Panc1 (cell line): Measurements from ENCODE around the gene MSMP. TPM values are rescaled to one million over a fixed set of nuclear protein-coding genes. Genes with fewer than 3 reads are reported as not detected.

Experiments used
- ATAC-seq: fragments of 200-7000 bp; cut with Tn5 transposase; 2 replicates; pipeline ENCODE4 v1.9.1; 2020; ENCODE audit warnings: mild to moderate bottlenecking, moderate library complexity
- BruUV-seq: library from RNA; stranded (reverse); fragments of 400-500 nt; replicated peaks from 2 replicates; lab custom pipeline; 2021; lab: Mats Ljungman, UMichigan
- CTCF ChIA-PET: fragments of 300-600 bp; sonication (Branson Sonifier 250); formaldehyde crosslinking; loops from one replicate; lab custom pipeline; 2022; ENCODE audit warnings: antibody characterized with exemption; lab: Charles Lee
- POLR2A ChIA-PET: fragments of 300-600 bp; sonication (Branson Sonifier 250); formaldehyde crosslinking; loops from one replicate; lab custom pipeline; 2022; ENCODE audit warnings: antibody characterized with exemption; lab: Charles Lee
- DNase-seq: peaks from one replicate; pipeline ENCODE4 v3.0.0-alpha.2; 2010; ENCODE audit warnings: low read depth, low spot score
- H3K27ac ChIP-seq: 2 replicates; pipeline ENCODE4 v1.5.1; 2011; ENCODE audit warnings: mild to moderate bottlenecking, low read length, inconsistent platforms
- H3K27me3 ChIP-seq: fragments of 200-500 bp; sonication (Bioruptor generic); 2 replicates; pipeline ENCODE4 v1.6.0; 2014; ENCODE audit warnings: low read length, inconsistent platforms; ENCODE audit not compliant: control insufficient read depth, insufficient read depth
- H3K36me3 ChIP-seq: fragments of 200-500 bp; sonication (Bioruptor generic); 2 replicates; pipeline ENCODE4 v1.5.1; 2014; ENCODE audit warnings: inconsistent platforms, mild to moderate bottlenecking, low read length, moderate library complexity; ENCODE audit not compliant: control insufficient read depth, insufficient read depth
- H3K4me1 ChIP-seq: 2 replicates; pipeline ENCODE4 v1.5.1; 2011; ENCODE audit warnings: inconsistent platforms, mild to moderate bottlenecking, low read length, moderate library complexity; ENCODE audit not compliant: control insufficient read depth, insufficient read depth
- H3K4me3 ChIP-seq, 2 experiments: 2 replicates each; pipeline ENCODE4 v1.5.1; 2011 to 2012; ENCODE audit warnings: low read depth in 2 of 2, low read length in 2 of 2, mild to moderate bottlenecking in 2 of 2, inconsistent platforms in 1 of 2, moderate library complexity in 1 of 2
- H3K9me3 ChIP-seq: fragments of 200-500 bp; sonication (Bioruptor generic); 2 replicates; pipeline ENCODE4 v1.5.1; 2014; ENCODE audit warnings: low read depth, mild to moderate bottlenecking, inconsistent platforms, low read length, moderate library complexity; ENCODE audit not compliant: control insufficient read depth, insufficient read depth
- CTCF ChIP-seq: fragments of 450-650 bp; IDR thresholded peaks from 2 replicates; pipeline ENCODE4 v1.5.1; 2017; ENCODE audit warnings: mild to moderate bottlenecking
- POLR2AphosphoS5 ChIP-seq: IDR thresholded peaks from 2 replicates; pipeline ENCODE4 v1.6.1; 2012; ENCODE audit warnings: mild to moderate bottlenecking, low read depth, low read length, moderate library complexity
- REST ChIP-seq, 2 experiments: IDR thresholded peaks; 2 replicates each; pipeline ENCODE4 v1.6.1; 2011 to 2012; ENCODE audit warnings: low read depth in 2 of 2, control low read depth in 1 of 2, low read length in 1 of 2, mild to moderate bottlenecking in 1 of 2, moderate library complexity in 1 of 2; ENCODE audit not compliant: insufficient read depth in 1 of 2
- SIN3A ChIP-seq: IDR thresholded peaks from 2 replicates; pipeline ENCODE4 v1.6.1; 2012; ENCODE audit warnings: low read depth, mild to moderate bottlenecking, low read length, moderate library complexity, borderline replicate concordance; ENCODE audit not compliant: insufficient read depth
- TCF7L2 ChIP-seq: IDR thresholded peaks from 2 replicates; pipeline ENCODE4 v1.6.1; 2011; ENCODE audit warnings: mild to moderate bottlenecking, low read depth, low read length, inconsistent platforms
- in situ Hi-C: cut with HindIII; loops from 2 replicates; pipeline ENCODE4 v1.10.0; 2016; ENCODE audit warnings: low sequenced_read_pairs, low pct_unique_long_range_greater_than_20kb
- intact Hi-C: fragments of 100-400 bp; cut with micrococcal nuclease; formaldehyde crosslinking; loops from one replicate; pipeline ENCODE4 v1.10.0; 2022; ENCODE audit not compliant: unreplicated experiment
- total RNA-seq: library from RNA; stranded (reverse); gene quantifications from one replicate; pipeline ENCODE4 v1.2.1, GENCODE V29; 2021; ENCODE audit not compliant: unreplicated experiment

MSMP gene
- total RNA-seq, 1 experiment from 2014 or later, result 1.4 TPM

- intact Hi-C loops, result loop anchor here (1.0 kb wide), 1 partner anchor 92 kb away; no protein-coding TSS in a partner anchor
- POLR2A ChIA-PET, result interaction anchor here (0.6 kb wide), 1 partner anchor 468 kb away, joined by 3 read pairs; the partner anchor contains the start of gene GNE
These were observed 36.6 kb upstream of the MSMP start for GRCh38 chr9:35790385-35791296.

GRCh38 chr9:35790025-35790384 is 35.9 kb upstream of the MSMP start:
- in situ Hi-C loops (no loop called here), intact Hi-C loops (loop anchor here (1.0 kb wide), 1 partner anchor 92 kb away; no protein-coding TSS in a partner anchor)
- CTCF ChIA-PET, result interaction anchor here (0.5 to 1.4 kb wide), 18 partner anchors 11 to 305 kb away, joined by 3 to 18 read pairs (median 5); partner anchors contain the start of gene SPAG8
- BruUV-seq, result no TSS peak
- DNase-seq (no peak), ATAC-seq (peak; percentile 54)
- Histone ChIP-seq H3K36me3 (no peaks in the 10 kb centered on the region), H3K4me1 (no peaks in the 10 kb centered on the region), H3K27ac (no peak overlapping the region), H3K27me3 (no peaks in the 10 kb centered on the region), H3K4me3 (no peak overlapping the region), H3K9me3 (no peaks in the 10 kb centered on the region)
- no peak for TF ChIP-seq SIN3A
- no peak for TF ChIP-seq TCF7L2
- no peak for TF ChIP-seq POLR2AphosphoS5
- TF ChIP-seq CTCF, result no peak
- TF ChIP-seq REST (IDR thresholded peaks at IDR 0.05; ENCODE audit: insufficient read depth in 1 of 2, low read depth in 2 of 2, low read length in 1 of 2), result no peak
- POLR2A ChIA-PET, result no interaction called here

More at GRCh38 chr9:35790385-35791296, 36.6 kb upstream of the MSMP start:
- DNase-seq, result no peak
- no peak for TF ChIP-seq POLR2AphosphoS5
- TF ChIP-seq CTCF, result peak; percentile 94
- no peak overlapping the region for H3K27ac ChIP-seq
- 0 out of 2 replicates have a peak, but pooled peaks cover 3% of the 10 kb centered on the region for H3K4me1 ChIP-seq
- in situ Hi-C loops, result no loop called here
- CTCF ChIA-PET, result interaction anchor here (0.5 to 1.4 kb wide), 20 partner anchors 12 to 438 kb away, joined by 3 to 18 read pairs (median 5); partner anchors contain the start of gene SPAG8
- peak; percentile 96 for ATAC-seq
- H3K4me3 ChIP-seq, result no peak overlapping the region
- BruUV-seq, result no TSS peak
- no peaks in the 10 kb centered on the region for H3K27me3 ChIP-seq
- H3K9me3 ChIP-seq, result no peaks in the 10 kb centered on the region
- H3K36me3 ChIP-seq, result no peaks in the 10 kb centered on the region
